ENCODE results near the gene ASB16.

ASB16 gene

GRCh38 chr17:44190481-44190880 is 20.0 kb downstream of the ASB16 start:
- no peak for DNase-seq

GRCh38 chr17:44191369-44191768 is 20.9 kb downstream of the ASB16 start:
- DNase-seq = no peak

- DNase-seq = no peak
Measured at GRCh38 chr17:44191941-44192496, 21.5 kb downstream of the ASB16 start.

- no peak for DNase-seq
Measured at GRCh38 chr17:44192750-44193149, 22.2 kb downstream of the ASB16 start.

GRCh38 chr17:44193326-44194084 is 23.0 kb downstream of the ASB16 start:
- DNase-seq = no peak

GRCh38 chr17:44197107-44197506 is 26.6 kb downstream of the ASB16 start:
- no peak for DNase-seq

GRCh38 chr17:44197980-44198720 is 27.6 kb downstream of the ASB16 start:
- peak; percentile 34 for DNase-seq

GRCh38 chr17:44198721-44199552 is 28.4 kb downstream of the ASB16 start:
- DNase-seq = peak; percentile 76

GRCh38 chr17:44199553-44200477 is 29.3 kb downstream of the ASB16 start, which contains the start of gene ATXN7L3:
Gene ATXN7L3 (minus strand): TSS chr17:44199884. CDS start chr17:44198070, 1,814 bp downstream.
- peak; percentile 91 for DNase-seq

- DNase-seq = peak; percentile 69
Measured at GRCh38 chr17:44200478-44201155, 30.1 kb downstream of the ASB16 start.

- no peak for DNase-seq
Measured at GRCh38 chr17:44202756-44203155, 32.3 kb downstream of the ASB16 start.

GRCh38 chr17:44203731-44204440 is 33.4 kb downstream of the ASB16 start:
- no peak for DNase-seq

- DNase-seq = no peak
Measured at GRCh38 chr17:44204441-44204882, 34.0 kb downstream of the ASB16 start.

- DNase-seq = no peak
Measured at GRCh38 chr17:44205962-44206824, 35.7 kb downstream of the ASB16 start.

GRCh38 chr17:44206825-44207155 is 36.3 kb downstream of the ASB16 start:
- no peak for DNase-seq

- DNase-seq = no peak
Measured at GRCh38 chr17:44207319-44207718, 36.8 kb downstream of the ASB16 start.

GRCh38 chr17:44207743-44208142 is 37.2 kb downstream of the ASB16 start:
- DNase-seq = no peak

- no peak for DNase-seq
Measured at GRCh38 chr17:44209786-44210341, 39.4 kb downstream of the ASB16 start.
